Erythroblast (primary cell): Measurements from ENCODE around the gene P2RY8.

Source experiments
- GATA1 ChIP-seq: IDR thresholded peaks from 2 replicates; pipeline ENCODE4 v1.6.1; 2011; ENCODE audit warnings: low read depth, mild to moderate bottlenecking, control low read depth, low read length, moderate library complexity
- POLR2A ChIP-seq: IDR thresholded peaks from 2 replicates; pipeline ENCODE4 v1.6.1; 2011; ENCODE audit warnings: mild to moderate bottlenecking, low read length

DNA sequence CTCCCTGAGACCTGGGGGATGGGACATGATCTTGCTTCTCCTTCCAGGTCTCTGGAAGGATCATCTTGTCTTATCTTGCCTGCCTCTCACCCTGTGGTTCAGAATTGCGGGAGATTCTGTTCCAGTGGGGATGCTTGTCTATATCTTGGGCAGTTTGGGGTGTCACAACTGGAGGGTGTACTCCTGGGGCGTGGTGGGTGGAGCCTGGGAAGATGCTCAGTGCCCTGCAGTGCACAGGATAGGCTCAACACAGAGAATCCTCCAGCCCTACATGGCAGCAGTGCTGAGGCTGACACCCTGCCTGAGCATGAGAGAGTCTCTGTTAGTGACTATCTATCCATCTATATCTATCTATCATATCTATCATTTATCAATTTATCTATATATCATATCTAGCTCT is 7.7 kb downstream of the P2RY8 start:
- TF ChIP-seq POLR2A, result no peak
- TF ChIP-seq GATA1, result no peak
